Calu3 (cell line): Measurements from ENCODE around the gene KCTD2. TPM values are rescaled to one million over a fixed set of nuclear protein-coding genes. Genes with fewer than 3 reads are reported as not detected.

ENCODE experiments used
- BruUV-seq: library from RNA; stranded (reverse); fragments of 400-500 nt; replicated peaks from 2 replicates; lab custom pipeline; 2021; lab: Mats Ljungman, UMichigan
- CTCF ChIA-PET: fragments of 300-600 bp; sonication (Branson Sonifier 250); formaldehyde crosslinking; loops from one replicate; lab custom pipeline; 2022; ENCODE audit warnings: antibody characterized with exemption; lab: Charles Lee
- DNase-seq: peaks from one replicate; pipeline ENCODE4 v3.0.0; 2022
- H3K27ac Mint-ChIP-seq: one replicate; pipeline ENCODE4 v1.8.0; 2022; ENCODE audit warnings: mixed read lengths; ENCODE audit not compliant: unreplicated experiment
- H3K27me3 Mint-ChIP-seq: one replicate; pipeline ENCODE4 v1.8.0; 2022; ENCODE audit warnings: mixed read lengths; ENCODE audit not compliant: unreplicated experiment
- H3K36me3 Mint-ChIP-seq: one replicate; pipeline ENCODE4 v1.8.0; 2022; ENCODE audit warnings: mild to moderate bottlenecking, moderate library complexity, mixed read lengths; ENCODE audit not compliant: insufficient read depth, unreplicated experiment
- H3K4me1 Mint-ChIP-seq: one replicate; pipeline ENCODE4 v1.8.0; 2022; ENCODE audit warnings: mild to moderate bottlenecking, low read depth, mixed read lengths; ENCODE audit not compliant: unreplicated experiment
- H3K4me3 Mint-ChIP-seq: one replicate; pipeline ENCODE4 v1.8.0; 2022; ENCODE audit warnings: mild to moderate bottlenecking, low read depth, moderate library complexity, mixed read lengths; ENCODE audit not compliant: unreplicated experiment
- H3K9me3 Mint-ChIP-seq: one replicate; pipeline ENCODE4 v1.8.0; 2022; ENCODE audit warnings: low read depth, mixed read lengths; ENCODE audit not compliant: unreplicated experiment
- intact Hi-C: fragments of 100-400 bp; cut with micrococcal nuclease; formaldehyde crosslinking; loops from one replicate; pipeline ENCODE4 v1.10.0; 2022; ENCODE audit not compliant: unreplicated experiment
- total RNA-seq: library from RNA; stranded (reverse); gene quantifications from 2 replicates; pipeline ENCODE4 v1.2.3, GENCODE V29; 2022
- TF ChIP-seq, protein P1 (sequence below): fragments of 200-600 bp; IDR thresholded peaks from one replicate; pipeline ENCODE4 v1.8.0; 2022; ENCODE audit warnings: antibody characterized with exemption; ENCODE audit not compliant: unreplicated experiment

KCTD2 gene
- total RNA-seq, 1 experiment from 2014 or later: 24.4 TPM

DNA sequence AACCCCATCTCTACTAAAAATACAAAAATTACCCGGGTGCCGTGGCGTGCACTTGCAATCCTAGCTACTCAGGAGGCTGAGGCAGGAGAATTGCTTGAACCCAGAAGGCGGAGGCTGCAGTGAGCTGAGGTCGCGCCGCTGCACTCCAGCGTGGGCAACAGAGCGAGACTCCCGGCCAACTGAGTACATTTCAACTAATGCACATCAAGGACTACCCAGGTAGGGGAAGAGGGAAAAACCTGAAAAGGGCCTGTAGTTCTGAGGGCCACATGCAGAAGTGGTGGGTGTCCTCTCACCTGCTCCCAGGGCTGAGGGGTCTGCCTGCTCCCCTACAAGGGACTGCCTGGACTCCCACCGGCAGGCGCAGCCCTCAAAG lies 40.1 kb downstream of the KCTD2 start:
- H3K9me3 Mint-ChIP-seq: no peaks in the 10 kb centered on the region
- DNase-seq: no peak
- TF ChIP-seq, protein P1, sequence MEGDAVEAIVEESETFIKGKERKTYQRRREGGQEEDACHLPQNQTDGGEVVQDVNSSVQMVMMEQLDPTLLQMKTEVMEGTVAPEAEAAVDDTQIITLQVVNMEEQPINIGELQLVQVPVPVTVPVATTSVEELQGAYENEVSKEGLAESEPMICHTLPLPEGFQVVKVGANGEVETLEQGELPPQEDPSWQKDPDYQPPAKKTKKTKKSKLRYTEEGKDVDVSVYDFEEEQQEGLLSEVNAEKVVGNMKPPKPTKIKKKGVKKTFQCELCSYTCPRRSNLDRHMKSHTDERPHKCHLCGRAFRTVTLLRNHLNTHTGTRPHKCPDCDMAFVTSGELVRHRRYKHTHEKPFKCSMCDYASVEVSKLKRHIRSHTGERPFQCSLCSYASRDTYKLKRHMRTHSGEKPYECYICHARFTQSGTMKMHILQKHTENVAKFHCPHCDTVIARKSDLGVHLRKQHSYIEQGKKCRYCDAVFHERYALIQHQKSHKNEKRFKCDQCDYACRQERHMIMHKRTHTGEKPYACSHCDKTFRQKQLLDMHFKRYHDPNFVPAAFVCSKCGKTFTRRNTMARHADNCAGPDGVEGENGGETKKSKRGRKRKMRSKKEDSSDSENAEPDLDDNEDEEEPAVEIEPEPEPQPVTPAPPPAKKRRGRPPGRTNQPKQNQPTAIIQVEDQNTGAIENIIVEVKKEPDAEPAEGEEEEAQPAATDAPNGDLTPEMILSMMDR: no peak
- BruUV-seq: TSS peak; percentile 42
- peaks cover 70% of the 10 kb centered on the region for H3K36me3 Mint-ChIP-seq
- peak overlapping the region; percentile 78 for H3K4me3 Mint-ChIP-seq
- CTCF ChIA-PET: interaction anchor here (1.0 to 2.5 kb wide), 4 partner anchors 8 to 27 kb away, joined by 3 to 17 read pairs (median 4); no protein-coding TSS in a partner anchor
- H3K27me3 Mint-ChIP-seq: no peaks in the 10 kb centered on the region
- intact Hi-C loops: no loop called here
- H3K4me1 Mint-ChIP-seq: peaks cover 65% of the 10 kb centered on the region
- peak overlapping the region; percentile 90 for H3K27ac Mint-ChIP-seq

DNA sequence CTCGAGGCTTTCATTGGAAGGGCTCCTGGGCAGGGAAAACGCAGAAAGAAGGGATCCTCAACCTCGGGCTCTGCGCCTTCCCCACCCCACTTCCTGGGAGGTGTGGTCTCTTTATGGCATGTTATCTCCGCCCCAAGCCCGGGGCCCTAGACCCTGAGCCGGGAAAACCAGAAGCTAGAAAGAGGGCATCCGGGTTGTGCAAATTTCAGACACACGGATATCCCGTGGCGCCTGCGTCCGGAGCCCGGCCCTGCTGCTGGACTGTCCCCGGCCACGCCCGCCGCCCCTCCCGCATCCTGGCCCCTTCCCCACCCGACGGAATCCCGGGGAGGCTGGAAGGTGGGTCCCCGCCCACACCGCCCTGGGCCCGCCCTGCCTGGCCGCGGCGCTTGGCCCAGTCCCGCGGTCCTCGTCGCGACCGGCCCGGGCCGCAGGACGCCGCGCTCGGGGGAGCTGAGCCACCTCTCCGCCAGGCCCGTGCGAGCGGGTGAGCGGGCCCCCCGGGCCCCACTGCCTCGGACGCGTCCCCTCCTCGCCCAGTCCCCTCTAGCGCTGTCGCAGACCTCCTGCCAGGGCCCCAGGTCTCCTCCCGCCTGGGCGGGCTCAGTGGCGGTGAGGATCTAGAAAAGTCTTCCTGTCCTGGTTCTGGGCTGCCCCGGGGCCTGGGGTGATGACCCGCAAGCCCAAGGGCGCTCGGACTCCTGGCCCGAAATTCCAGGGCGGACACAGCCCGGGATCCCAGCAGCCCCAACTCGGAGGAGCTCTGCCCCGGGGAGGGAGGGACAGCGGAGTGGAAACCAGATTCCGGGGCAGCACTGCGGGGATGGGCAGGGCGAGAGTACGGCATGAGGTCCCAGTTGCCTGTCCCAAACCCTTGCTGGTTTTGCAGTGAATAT lies 40.8 kb downstream of the KCTD2 start, which contains the start of gene SLC16A5:
Gene SLC16A5 (plus strand): TSS at position 397 of the 896 bp plus-strand sequence. CDS start 5,683 bp downstream, outside the sequence.
- H3K4me1 Mint-ChIP-seq: peaks cover 65% of the 10 kb centered on the region
- peaks cover 72% of the 10 kb centered on the region for H3K36me3 Mint-ChIP-seq
- intact Hi-C loops: no loop called here
- no TSS peak for BruUV-seq
- H3K27ac Mint-ChIP-seq: peak within 1 kb of the TSS; percentile 90
- CTCF ChIA-PET: interaction anchor here (0.6 to 2.5 kb wide), 7 partner anchors 8 to 225 kb away, joined by 3 to 17 read pairs (median 3); no protein-coding TSS in a partner anchor
- H3K4me3 Mint-ChIP-seq: peak within 1 kb of the TSS; percentile 78
- no peaks in the 10 kb centered on the region for H3K27me3 Mint-ChIP-seq
- H3K9me3 Mint-ChIP-seq: no peaks in the 10 kb centered on the region
- TF ChIP-seq, protein P1: no peak
- DNase-seq: peak; percentile 98

DNA sequence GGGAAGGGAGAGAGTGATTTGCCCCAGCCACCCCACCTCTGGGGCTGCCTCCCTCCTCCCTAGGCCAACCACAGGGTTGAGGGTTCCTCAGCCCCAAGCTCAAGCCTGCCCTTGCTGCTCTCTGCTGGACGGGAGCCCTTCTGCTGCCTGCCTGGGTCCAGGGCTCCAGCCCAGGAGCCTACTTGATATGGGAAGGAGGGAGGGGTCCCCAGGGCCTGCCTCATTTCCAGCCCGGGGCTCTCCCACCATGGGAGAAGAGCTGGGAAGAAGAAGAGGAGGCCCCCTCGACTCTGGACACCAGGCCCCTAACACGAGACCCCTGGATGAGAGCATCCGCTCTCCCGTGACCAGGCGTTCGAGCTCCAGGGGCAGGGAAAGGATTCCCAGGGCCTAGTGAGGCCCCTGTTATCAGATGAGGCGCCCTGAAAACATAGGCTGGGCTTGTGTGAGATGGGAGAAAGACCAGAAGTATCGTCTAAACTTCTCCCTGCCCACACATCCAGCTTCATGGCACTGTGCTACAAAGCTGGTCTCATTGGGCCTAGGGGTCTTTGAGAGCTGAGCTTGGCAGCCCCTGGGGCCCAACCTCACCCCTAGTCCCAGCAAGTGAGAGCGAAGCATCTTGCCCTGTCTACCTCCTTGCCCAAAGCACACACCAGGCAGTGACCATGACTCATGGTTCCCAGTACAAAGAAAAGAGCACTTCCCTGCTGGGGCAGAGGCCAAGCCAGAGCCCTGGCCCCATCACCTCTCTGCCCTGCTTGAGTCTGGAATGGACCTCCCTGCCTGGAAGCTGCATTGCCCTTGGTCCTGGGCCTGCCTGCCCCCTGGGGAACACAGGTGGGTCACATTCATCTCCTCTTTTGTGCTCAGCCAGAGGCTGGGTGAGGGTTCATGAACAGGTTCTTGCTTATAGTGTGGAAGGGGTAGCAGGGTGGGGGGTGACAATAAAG lies 41.7 kb downstream of the KCTD2 start:
- peak overlapping the region; percentile 78 for H3K4me3 Mint-ChIP-seq
- TF ChIP-seq, protein P1: no peak
- intact Hi-C loops: no loop called here
- H3K27ac Mint-ChIP-seq: peak overlapping the region; percentile 74
- peaks cover 81% of the 10 kb centered on the region for H3K36me3 Mint-ChIP-seq
- peaks cover 64% of the 10 kb centered on the region for H3K4me1 Mint-ChIP-seq
- H3K9me3 Mint-ChIP-seq: no peaks in the 10 kb centered on the region
- DNase-seq: peak; percentile 46
- BruUV-seq: TSS peak; percentile 46
- H3K27me3 Mint-ChIP-seq: no peaks in the 10 kb centered on the region
- CTCF ChIA-PET: interaction anchor here (0.6 to 2.5 kb wide), 5 partner anchors 8 to 25 kb away, joined by 3 to 17 read pairs (median 5); no protein-coding TSS in a partner anchor
